ENCODE measurements around the gene NUP35.

The NUP35 gene

DNA sequence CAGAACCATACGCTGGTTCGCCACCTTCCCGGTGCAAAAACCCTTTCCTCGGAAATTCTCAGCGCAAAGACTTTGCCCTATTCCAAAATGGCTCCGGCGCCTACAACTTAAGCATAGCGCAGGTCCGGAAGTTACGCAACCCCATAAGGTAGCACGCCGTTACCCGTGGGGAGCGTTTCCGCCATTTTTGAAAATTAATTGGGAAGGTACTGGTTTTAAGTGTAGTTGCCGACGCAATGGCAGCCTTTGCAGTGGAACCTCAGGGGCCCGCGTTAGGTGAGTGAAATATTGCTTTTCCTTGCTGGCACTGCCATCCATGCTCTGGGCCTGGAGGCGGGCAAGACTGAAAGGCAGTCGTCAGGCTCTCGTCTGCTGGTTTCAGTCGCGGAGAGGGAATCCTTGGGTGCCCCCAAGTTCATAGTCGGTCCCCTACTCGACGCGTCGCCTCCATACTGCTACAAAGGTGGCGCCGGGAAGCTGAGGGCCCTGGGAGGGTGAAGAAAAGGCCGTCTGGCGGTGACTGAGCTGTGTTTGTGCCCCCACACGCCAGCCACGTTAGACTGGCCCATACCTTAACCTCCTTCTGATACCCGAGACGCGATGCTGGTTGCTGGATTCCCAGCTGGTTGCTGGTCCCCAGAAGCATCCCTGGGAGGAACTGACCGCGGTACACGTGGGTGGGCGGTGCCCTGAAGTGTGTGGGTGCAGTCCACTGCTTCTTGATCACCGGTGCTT lies at the start of gene NUP35:
NUP35 (plus strand) TSS at position 222 of the 735 bp plus-strand sequence; CDS start at position 237, 15 bp downstream.
- DNase-seq, result no peak

DNA sequence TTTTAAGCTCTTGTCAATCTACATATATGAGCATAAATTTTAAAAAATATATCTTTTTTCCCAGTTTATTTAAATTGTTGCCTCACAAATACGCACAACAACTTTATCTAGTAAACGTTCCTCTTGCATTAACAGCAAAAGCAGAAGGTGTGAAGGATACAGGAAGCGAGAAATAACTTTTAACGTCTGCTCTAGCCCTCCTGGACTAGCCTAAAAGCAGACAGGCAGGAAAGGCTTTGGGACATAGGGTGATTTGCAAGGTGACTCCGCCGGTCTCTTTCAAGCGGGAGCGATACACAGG lies 46.1 kb upstream of the NUP35 start:
- DNase-seq, result no peak

- no peak for DNase-seq
These were observed 45.6 kb upstream of the NUP35 start, which contains the start of gene DUSP19 for GRCh38 chr2:183078464-183079138. Gene DUSP19 (plus strand): TSS chr2:183078747. CDS start chr2:183078934, 187 bp downstream.

DNA sequence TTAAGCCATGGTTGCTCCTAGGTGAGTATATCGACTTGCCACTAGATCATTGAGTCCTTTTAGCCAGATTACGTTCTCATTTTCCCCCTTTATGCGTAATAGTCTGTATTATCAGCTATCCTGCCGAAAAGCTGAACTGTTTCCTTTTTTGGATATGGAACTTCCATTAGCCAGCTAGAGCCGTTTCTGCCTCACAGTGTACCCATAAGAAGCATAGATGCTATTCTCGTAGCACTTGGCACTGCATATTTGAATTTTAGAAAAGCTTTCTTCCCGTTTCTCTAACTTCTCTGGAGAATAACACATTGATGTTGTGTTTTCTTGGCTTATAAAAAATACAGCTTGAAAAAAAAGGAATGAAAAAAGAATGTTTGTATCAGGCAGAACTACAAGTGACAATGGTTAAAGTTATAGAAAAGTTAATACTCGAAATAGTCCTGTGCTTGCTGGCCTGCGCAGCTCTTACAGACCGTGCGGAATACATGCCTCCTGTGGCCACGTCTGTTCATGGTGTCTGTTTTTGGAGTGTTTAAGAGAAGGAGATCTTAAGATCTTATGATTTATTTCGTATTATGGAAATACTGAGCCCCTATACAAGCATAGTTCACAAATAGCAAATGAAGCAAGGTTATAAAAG lies 45.0 kb upstream of the NUP35 start:
- no peak for DNase-seq

- no peak for DNase-seq
These were observed 42.3 kb upstream of the NUP35 start for GRCh38 chr2:183081911-183082310.

DNA sequence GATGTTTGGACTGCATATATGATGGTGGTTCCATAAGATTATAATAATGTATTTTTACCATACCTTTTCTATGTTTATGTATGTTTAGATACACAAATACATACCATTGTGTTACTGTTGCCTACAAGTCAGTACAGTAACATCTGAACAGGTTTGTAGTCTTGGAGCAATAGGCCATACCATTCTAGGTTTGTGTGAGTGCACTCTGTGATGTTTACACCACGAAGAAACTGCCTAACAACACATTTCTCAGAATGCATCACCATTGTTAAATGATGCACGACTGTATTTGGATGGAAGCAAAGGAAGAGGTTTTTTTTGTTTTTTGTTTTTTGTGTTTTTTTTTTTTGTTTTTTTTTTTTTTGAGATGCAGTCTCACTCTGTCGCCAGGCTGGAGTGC lies 36.2 kb upstream of the NUP35 start:
- no peak for DNase-seq

DNA sequence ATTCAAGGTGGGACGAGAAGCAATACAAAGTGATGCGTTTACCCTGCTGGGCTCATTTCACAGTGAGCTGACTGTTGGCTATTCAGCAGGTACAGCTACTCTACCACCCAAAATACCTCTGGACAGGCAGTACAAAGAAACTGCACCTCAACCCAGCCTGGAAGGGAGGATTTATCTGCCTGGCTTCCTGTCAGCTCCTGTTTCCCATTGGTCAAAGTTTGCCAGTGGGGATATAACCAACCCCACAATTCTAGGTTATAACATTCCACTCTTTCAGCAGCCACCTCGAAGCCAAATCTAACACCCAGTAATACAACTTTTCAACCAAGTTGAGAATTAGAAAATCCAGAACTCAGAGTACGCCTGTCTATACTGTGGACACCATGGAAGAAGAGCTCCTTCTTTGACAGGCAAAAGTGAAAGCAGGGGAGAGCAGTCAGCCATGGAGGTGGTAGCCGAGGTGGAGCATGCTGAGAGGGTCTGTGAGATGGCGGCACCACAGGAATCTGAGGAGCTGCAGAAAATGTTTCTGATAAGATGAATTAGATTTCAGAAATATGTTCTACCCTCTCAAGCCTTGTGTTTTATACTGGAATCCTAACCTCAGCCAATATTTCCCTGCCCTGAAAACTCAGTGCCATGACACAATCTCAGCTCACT lies 34.9 kb upstream of the NUP35 start:
- no peak for DNase-seq

- no peak for DNase-seq
These were observed 32.8 kb upstream of the NUP35 start for GRCh38 chr2:183091318-183091953.

- DNase-seq, result no peak
These were observed 32.3 kb upstream of the NUP35 start for GRCh38 chr2:183091954-183092345.

DNA sequence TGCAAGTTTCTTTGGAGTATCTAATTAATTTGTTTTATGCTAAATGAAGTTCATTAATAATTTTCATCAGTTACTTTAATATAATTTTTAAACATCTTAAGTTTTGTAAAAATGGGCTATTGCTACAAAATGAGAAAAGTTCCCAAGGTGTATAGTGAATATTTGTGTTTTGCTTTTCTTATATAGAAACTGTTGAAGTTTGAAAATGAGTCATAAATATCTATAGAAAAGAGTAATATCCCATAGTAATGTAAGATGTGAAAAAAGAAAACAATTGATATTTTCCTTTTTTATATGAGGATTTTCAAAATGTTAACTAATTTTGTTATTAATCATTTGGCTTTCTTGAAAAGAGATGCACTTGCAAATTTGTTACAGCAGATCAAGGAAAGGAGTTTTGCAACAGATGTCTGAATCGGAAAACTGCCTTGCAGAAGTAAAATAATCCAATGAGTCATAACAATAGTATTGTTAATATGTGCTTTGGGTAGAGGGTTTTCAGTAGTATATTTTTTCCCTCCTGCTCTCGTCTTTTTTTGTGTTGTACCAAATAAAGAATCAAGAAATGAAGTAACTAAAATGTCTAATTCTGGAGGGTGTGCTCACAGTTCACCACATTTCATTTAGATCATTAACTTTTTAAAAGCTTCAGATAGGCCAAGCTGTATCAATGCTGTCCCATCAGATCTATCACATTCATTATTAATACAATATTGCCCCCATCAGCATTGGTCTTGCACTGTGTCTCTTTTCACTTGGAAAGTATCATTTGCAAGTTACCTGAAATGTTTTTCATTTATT lies 30.2 kb upstream of the NUP35 start:
- DNase-seq, result no peak

DNA sequence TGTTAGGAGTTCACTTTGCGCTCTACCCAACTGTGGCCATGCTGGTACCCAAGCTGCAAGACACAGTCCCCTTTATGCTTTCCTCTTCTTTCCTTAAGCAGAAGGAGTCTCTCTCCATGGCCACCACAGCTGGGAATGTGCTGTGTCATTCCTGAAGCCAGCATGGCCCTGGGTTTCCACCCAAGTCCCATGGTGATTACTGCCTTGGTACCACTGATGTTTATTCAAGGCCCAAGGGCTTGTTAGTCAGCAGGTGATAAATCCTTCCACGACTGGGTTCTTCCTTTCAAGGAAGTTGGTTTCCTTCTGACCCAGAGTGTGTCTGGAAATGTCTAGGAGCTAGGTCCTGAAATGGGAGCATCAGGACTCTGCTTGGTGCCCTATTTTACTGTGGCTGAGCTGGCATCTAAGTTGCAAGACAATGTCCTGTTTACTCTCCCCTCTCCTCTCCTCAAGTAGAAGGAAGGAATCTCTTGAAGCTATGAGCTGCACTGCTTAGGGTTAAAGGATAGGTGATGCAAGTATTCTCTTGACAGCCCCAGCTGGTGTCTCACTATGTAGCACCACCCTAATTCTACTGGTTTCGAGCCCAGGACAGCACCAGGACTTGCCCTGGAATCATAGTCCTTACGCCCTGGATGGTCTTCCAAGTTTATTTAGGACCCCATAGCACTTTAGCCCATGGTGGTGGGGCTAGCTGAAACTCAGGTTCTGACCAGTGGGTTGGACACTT lies 18.7 kb upstream of the NUP35 start:
- DNase-seq, result no peak

DNA sequence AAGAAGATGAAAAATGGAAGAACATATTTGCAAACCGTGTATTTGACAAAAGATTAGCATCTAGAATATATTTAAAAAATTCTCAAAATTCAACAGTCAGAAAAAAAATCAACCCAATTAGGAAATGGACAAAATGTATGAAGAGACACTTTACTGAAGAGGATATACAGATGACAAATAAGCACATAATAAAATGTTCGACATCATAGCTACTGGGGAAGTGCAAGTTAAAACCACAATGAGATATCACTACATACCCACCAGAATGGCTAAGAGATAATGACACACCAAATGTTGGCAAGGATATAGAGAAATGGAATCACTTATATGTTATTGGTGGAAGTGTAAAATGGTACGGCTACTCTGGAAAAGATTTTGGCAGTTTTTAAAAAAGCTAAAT lies 11.7 kb upstream of the NUP35 start:
- DNase-seq, result no peak

GRCh38 chr2:183113630-183114029 lies 10.6 kb upstream of the NUP35 start:
- no peak for DNase-seq

- no peak for DNase-seq
These were observed 7.0 kb upstream of the NUP35 start for GRCh38 chr2:183117226-183117625.

DNA sequence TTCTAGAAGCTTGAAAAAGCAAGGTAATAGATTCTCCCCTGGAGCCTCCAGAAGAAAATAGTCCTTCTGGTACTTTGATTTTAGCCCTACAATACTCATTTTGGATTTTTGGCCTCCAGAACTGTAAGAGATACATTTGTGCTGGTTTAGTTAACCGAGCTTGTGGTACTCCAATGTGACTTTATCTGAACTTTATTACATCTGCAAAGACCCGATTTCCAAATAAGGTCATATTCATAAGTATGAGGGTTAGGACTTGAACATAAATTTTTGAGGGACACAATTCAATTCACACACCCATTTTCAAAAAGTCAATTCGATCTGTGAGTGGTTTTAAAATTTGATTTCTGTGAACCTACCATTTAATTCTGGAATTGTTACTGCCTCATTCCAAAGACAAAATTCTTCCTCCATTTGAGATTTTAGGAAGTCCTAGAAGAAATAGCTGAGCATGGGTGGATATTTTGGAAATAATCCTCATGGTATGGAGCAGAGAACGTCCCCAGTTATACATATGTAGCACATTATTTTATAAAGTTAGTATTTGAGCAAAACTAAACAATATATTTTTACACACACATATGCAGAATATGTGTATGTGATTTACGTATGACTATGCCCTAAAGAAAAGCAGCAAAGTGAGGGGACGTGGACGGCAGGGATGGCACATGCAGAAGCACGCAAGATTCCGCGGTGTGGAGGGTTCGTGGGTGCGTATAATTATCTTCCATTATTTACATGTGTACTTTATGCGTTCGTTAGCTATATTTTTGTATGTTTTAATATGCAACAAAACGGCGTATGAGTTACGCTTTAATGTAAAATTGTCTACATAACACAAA lies 905 bp upstream of the NUP35 start:
- DNase-seq, result no peak

DNA sequence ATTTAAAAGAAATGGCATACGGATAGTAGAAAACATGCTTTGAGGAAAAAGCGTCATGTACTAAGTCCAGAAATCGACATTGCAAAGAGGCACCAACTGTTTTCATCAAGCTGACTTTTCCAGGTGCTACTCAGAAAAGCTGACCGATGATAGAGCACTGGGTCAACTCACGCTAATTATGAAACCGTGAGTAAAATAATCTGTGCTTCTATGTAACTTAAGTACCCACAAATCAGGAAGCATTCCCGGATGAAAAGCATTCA lies 353 bp upstream of the NUP35 start:
- DNase-seq, result no peak

- no peak for DNase-seq
These were observed 663 bp downstream of the NUP35 start for GRCh38 chr2:183124957-183125255.

DNA sequence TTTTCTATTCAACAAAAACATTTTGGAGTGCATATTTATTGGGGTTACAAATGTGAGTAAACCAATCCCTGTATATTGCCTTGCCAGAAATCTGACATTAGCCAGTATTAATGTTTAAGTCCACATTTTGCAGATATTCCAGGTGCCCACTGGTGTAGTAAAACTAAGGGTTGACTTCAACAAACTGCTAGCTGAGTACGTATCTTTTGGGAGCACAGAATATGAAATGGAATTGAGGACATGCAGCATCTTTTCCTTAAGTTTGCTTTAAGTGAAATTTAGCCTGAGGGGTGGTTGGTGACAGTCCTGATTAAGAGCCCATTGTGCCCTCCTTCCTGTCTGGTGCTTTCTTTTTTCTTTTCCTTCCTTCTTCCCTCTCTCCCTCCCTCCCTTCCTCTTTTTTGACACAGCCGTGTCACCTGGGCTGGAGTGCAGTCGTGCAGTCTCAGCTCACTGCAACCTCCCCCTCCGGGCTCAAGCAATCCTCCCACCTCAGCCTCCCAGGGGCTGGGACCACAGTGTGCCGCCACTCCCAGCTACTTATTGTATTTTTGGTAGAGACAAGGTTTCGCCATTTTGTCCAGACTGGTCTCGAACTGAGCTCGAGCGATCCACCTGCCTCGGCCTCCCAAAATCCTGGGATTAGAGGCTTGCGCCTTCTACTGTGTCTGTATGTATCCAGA lies 1.6 kb downstream of the NUP35 start:
- DNase-seq, result no peak

DNA sequence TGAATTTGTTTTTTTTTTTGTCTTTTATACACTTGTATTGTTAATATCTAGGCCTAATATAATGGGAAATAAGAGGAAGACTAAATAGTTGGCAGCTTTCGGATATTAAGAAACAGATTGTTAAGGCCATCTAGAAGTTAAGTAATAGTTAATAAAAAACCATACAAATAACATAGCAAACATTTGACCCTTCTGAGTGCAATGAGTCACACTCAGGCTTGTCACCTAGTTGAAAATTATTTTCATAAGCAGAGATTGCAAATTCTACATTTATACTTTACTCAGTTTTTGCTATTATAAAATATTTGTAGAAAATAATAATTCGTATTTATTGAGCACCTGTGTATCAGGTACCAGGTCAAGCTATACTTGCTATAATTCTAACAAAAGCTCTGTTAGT lies 2.4 kb downstream of the NUP35 start:
- DNase-seq, result no peak

DNA sequence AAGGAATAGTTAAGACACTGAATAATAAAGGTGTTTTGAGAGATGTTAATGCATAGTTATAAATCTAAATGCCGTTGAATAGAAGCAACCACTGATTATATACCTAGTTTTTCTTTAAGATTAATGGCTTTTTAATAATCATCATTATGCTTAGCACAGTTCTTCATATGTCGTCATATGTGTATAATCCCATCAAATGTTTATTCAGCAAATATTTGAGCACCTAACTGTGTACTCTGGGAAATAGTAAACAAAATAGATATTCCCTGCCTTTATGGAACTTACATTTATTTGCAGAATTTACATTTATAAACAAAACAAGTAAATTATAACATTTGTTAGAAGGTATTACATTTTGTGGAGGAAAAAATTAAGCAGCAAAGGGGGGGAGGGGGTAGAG lies 9.8 kb downstream of the NUP35 start:
- no peak for DNase-seq

- DNase-seq, result no peak
These were observed 24.7 kb downstream of the NUP35 start for GRCh38 chr2:183148955-183149354.
